Uterus (tissue), 2 donors: ENCODE results near the gene DRAM1.

Experiments used
- CTCF ChIP-seq, 4 experiments: fragments of 200-600 bp in 2 of 4; fragments of 450-650 bp in 2 of 4; sonication (generic) in 2 of 4; IDR thresholded peaks; one replicate each; pipeline ENCODE4 v1.5.1; 2016 to 2019; ENCODE audit warnings: antibody characterized with exemption in 4 of 4, mild to moderate bottlenecking in 2 of 4, moderate library complexity in 1 of 4
- POLR2A ChIP-seq, 2 donors: fragments of 450-650 bp; IDR thresholded peaks; one replicate each; pipeline ENCODE4 v1.6.1; 2016; ENCODE audit warnings: antibody characterized with exemption in 2 of 2, mild to moderate bottlenecking in 1 of 2, moderate library complexity in 1 of 2

GRCh38 chr12:101880769-101881168 lies 3.4 kb downstream of the DRAM1 start:
- TF ChIP-seq CTCF (IDR thresholded peaks at IDR 0.05) = no peak
- TF ChIP-seq POLR2A (IDR thresholded peaks at IDR 0.05) = no peak
